GM12878 (cell line): ENCODE results near the gene DIP2B. TPM values are rescaled to one million over a fixed set of nuclear protein-coding genes. Genes with fewer than 3 reads are reported as not detected.

ENCODE experiments used
- ATAC-seq: fragments of 200-7000 bp; cut with Tn5 transposase; 3 replicates; pipeline ENCODE4 v1.9.1; 2020; ENCODE audit warnings: mild to moderate bottlenecking, moderate library complexity
- BruUV-seq: library from RNA; stranded (reverse); fragments of 400-500 nt; replicated peaks from 2 replicates; lab custom pipeline; 2021; lab: Mats Ljungman, UMichigan
- CTCF ChIA-PET: fragments of 300-600 bp; sonication (Branson Sonifier 250); formaldehyde crosslinking; extraction: SDS; loops from one replicate; lab custom pipeline; 2021; ENCODE audit warnings: inconsistent platforms; lab: Yijun Ruan, JAX
- POLR2A ChIA-PET: fragments of 350-600 bp; formaldehyde crosslinking; extraction: SDS; loops from one replicate; lab custom pipeline; 2021; ENCODE audit warnings: inconsistent platforms; lab: Charles Lee
- RAD21 ChIA-PET: fragments of 300-600 bp; sonication (Branson Sonifier 250); formaldehyde crosslinking; loops from one replicate; lab custom pipeline; 2023; ENCODE audit warnings: antibody characterized with exemption; ENCODE audit not compliant: unreplicated experiment; lab: Charles Lee
- SMC1A ChIA-PET: fragments of 300-600 bp; sonication (Branson Sonifier 250); formaldehyde crosslinking; loops from one replicate; lab custom pipeline; 2023; ENCODE audit not compliant: unreplicated experiment, uncharacterized antibody; lab: Charles Lee
- DNase-seq: peaks from one replicate; pipeline ENCODE4 v3.0.0-alpha.2; 2011; ENCODE audit warnings: low read depth, low spot score
- FAIRE-seq: peaks from 3 replicates; lab custom pipeline; 2011; peaks lifted over from hg19 to GRCh38; lab: Jason Lieb, UNC
- H2AFZ ChIP-seq: 2 replicates; pipeline ENCODE4 v1.6.0; 2011; ENCODE audit warnings: low read depth, low read length, control low read depth; ENCODE audit not compliant: control insufficient read depth
- H3K27ac ChIP-seq: 2 replicates; pipeline ENCODE4 v1.5.1; 2011; ENCODE audit warnings: control low read depth; ENCODE audit not compliant: control insufficient read depth, insufficient read depth
- H3K27me3 ChIP-seq, 2 experiments: replicated peaks in 1 of 2; 2 replicates each; pipeline versions ENCODE4 v1.6.0 to v1.6.1; 2011; ENCODE audit warnings: low read length in 1 of 2; ENCODE audit not compliant: control insufficient read depth in 2 of 2, insufficient read depth in 2 of 2
- H3K36me3 ChIP-seq, 2 experiments: 2 replicates each; pipeline ENCODE4 v1.5.1; 2011; ENCODE audit warnings: low read length in 1 of 2; ENCODE audit not compliant: control insufficient read depth in 2 of 2, insufficient read depth in 2 of 2
- H3K4me1 ChIP-seq: 2 replicates; pipeline ENCODE4 v1.6.1; 2011; ENCODE audit warnings: mild to moderate bottlenecking, low read length, moderate library complexity, mixed read lengths; ENCODE audit not compliant: control insufficient read depth, insufficient read depth
- H3K4me2 ChIP-seq: 2 replicates; pipeline ENCODE4 v1.6.0; 2011; ENCODE audit warnings: control low read depth; ENCODE audit not compliant: control insufficient read depth, insufficient read depth
- H3K4me3 ChIP-seq: fragments of 200-600 bp; sonication (generic); 2 replicates; pipeline ENCODE4 v1.5.1; 2016
- H3K79me2 ChIP-seq: 2 replicates; pipeline ENCODE4 v1.6.0; 2011; ENCODE audit warnings: low read length; ENCODE audit not compliant: control insufficient read depth, insufficient read depth
- H3K9ac ChIP-seq: 2 replicates; pipeline ENCODE4 v1.8.0; 2011; ENCODE audit warnings: low read length, control low read depth, mixed read lengths; ENCODE audit not compliant: control insufficient read depth, insufficient read depth
- H3K9me3 ChIP-seq: replicated peaks from 3 replicates; pipeline ENCODE4 v1.5.1; 2011; ENCODE audit warnings: mild to moderate bottlenecking, low read length; ENCODE audit not compliant: control insufficient read depth, insufficient read depth
- H4K20me1 ChIP-seq: 2 replicates; pipeline ENCODE4 v1.6.0; 2011; ENCODE audit not compliant: control insufficient read depth, insufficient read depth
- CEBPB ChIP-seq, 2 experiments: fragments of 150-350 bp in 1 of 2; IDR thresholded peaks; 2 replicates each; pipeline ENCODE4 v1.6.1; 2012 to 2014; ENCODE audit warnings: low read depth in 2 of 2, low read length in 2 of 2, borderline replicate concordance in 1 of 2, inconsistent platforms in 1 of 2
- CREB1 ChIP-seq: IDR thresholded peaks from 2 replicates; pipeline ENCODE4 v1.6.1; 2012; ENCODE audit warnings: low read depth, mild to moderate bottlenecking, inconsistent platforms
- KAT2A ChIP-seq: conservative IDR thresholded peaks from 2 replicates; pipeline ENCODE4 v1.6.1; 2011; ENCODE audit warnings: low read depth, low read length; ENCODE audit not compliant: control insufficient read depth
- RB1 ChIP-seq: fragments of 450-650 bp; formaldehyde crosslinking; IDR thresholded peaks from 2 replicates; pipeline ENCODE4 v1.6.1; 2017; ENCODE audit warnings: mild to moderate bottlenecking, borderline replicate concordance
- SIX5 ChIP-seq: IDR thresholded peaks from 2 replicates; pipeline ENCODE4 v1.6.1; 2011; ENCODE audit warnings: mild to moderate bottlenecking, low read depth, low read length, moderate library complexity; ENCODE audit not compliant: severe bottlenecking
- WGBS: methylation state at CpG from one replicate; pipeline ENCODE4 v1.1.6; 2016; ENCODE audit warnings: low lambda C conversion rate; ENCODE audit not compliant: insufficient replicate concordance, insufficient coverage; ENCODE audit errors: missing lambda C conversion rate; 5-methylcytosine and 5-hydroxymethylcytosine counted together
- in situ Hi-C: fragments of 300-500 bp; cut with MboI; formaldehyde crosslinking; loops from 9 replicates; pipeline ENCODE4 v1.14.3; 2018; ENCODE audit warnings: mixed read lengths
- intact Hi-C: fragments of 100-400 bp; cut with micrococcal nuclease; formaldehyde crosslinking; loops from one replicate; pipeline ENCODE4 v1.14.2; 2022; ENCODE audit not compliant: unreplicated experiment
- polyA plus RNA-seq, 11 experiments: library from polyadenylated mRNA; depleted of rRNA in 4 of 11; unstranded in 6 of 11; stranded (reverse) in 5 of 11; fragments of >200 nt; fragmentation: Nextera tagmentation in 4 of 11; fragmentation: Illumina TruSeq in 1 of 11; extraction: Ambion mirVana in 4 of 11; extraction: Trizol in 1 of 11; gene quantifications; 1 replicate in 1 of 11; 2 replicates in 10 of 11; pipeline versions ENCODE4 v1.2.1 to v1.2.3, GENCODE V29; 2011 to 2016; ENCODE audit warnings: inconsistent platforms in 2 of 11, missing spikeins in 2 of 11, low read depth in 1 of 11
- total RNA-seq, 4 experiments: library from RNA; depleted of rRNA in 3 of 4; stranded (reverse); fragments of >200 nt in 3 of 4; fragmentation: Illumina TruSeq in 1 of 4; extraction: Trizol in 1 of 4; gene quantifications; 2 replicates each; pipeline versions ENCODE4 v1.2.1 to v1.2.3, GENCODE V29; 2013 to 2021
- TF ChIP-seq, protein P1 (sequence below): fragments of 450-650 bp; formaldehyde crosslinking; IDR thresholded peaks from 2 replicates; pipeline ENCODE4 v1.4.0; 2022; ENCODE audit warnings: mild to moderate bottlenecking, moderate library complexity
- TF ChIP-seq, protein P2 (sequence below): IDR thresholded peaks from 2 replicates; pipeline ENCODE4 v1.6.1; 2011; ENCODE audit warnings: low read depth, mild to moderate bottlenecking, low read length, moderate library complexity, borderline replicate concordance; ENCODE audit errors: extremely low read depth
- TF ChIP-seq, protein P3 (sequence below): fragments of 450-650 bp; IDR thresholded peaks from 2 replicates; pipeline ENCODE4 v1.6.1; 2017; ENCODE audit warnings: mild to moderate bottlenecking, low read depth, inconsistent platforms; ENCODE audit not compliant: poor library complexity, severe bottlenecking

Gene DIP2B
- total and polyA plus RNA-seq, 10 of the 15 experiments (the other 5 are each of a cell fraction or from before 2014, with no cell fraction given), result 4.5 to 30.0 (median 18.6) TPM

DNA sequence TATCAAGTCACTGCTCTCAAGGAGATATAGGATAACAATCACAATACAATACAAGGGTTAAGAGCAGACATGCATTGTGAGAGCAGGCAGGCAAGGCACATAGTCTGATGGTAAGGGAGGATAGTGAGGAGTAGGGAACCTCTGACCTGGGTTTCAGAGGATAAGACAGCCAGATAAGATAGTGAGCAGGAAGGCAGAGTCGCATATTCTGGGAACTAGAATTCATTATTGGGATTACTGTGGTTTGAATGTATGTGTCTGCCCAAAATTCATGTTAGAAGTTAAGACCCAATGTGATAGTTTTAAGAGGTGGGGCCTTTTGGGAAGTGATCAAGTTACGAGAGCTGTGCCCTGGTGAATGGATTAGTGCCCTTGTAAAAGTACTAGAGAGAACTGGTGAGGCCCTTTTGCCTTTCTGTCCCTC is 244.7 kb downstream of the DIP2B start (continued):
- TF ChIP-seq, protein P1, sequence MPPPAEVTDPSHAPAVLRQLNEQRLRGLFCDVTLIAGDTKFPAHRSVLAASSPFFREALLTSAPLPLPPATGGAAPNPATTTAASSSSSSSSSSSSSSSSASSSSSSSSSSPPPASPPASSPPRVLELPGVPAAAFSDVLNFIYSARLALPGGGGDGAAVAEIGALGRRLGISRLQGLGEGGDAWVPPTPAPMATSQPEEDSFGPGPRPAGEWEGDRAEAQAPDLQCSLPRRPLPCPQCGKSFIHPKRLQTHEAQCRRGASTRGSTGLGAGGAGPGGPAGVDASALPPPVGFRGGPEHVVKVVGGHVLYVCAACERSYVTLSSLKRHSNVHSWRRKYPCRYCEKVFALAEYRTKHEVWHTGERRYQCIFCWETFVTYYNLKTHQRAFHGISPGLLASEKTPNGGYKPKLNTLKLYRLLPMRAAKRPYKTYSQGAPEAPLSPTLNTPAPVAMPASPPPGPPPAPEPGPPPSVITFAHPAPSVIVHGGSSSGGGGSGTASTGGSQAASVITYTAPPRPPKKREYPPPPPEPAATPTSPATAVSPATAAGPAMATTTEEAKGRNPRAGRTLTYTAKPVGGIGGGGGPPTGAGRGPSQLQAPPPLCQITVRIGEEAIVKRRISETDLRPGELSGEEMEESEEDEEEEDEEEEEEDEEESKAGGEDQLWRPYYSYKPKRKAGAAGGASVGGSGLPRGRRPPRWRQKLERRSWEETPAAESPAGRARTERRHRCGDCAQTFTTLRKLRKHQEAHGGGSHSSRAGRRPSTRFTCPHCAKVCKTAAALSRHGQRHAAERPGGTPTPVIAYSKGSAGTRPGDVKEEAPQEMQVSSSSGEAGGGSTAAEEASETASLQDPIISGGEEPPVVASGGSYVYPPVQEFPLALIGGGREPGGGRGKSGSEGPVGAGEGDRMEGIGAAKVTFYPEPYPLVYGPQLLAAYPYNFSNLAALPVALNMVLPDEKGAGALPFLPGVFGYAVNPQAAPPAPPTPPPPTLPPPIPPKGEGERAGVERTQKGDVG (CRISPR knock-in tag), result no peak
- TF ChIP-seq KAT2A, result no peak

DNA sequence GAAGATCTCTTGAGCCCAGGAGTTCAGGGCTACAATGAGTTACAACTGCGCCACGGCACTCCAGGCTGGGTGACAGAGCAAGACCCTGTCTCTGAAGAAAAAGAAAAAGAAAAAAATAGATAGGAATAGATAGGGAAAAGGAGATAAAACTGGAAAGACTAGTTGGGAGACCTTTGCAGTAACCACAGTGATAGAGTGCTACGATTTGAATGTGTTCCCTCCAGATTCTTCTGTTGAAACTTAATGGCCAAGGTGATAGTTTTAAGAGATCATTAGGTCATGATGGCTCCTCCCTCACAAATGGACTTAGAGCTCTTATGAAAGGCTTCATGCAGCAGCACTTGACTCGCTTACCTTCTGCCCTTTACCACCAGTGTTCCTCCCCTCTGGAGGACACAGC is 245.6 kb downstream of the DIP2B start:
- FAIRE-seq, result no peak
- no peak overlapping the region for H3K27ac ChIP-seq
- CTCF ChIA-PET, result interaction anchor here (1.4 kb wide), 1 partner anchor 11 kb away, joined by 3 read pairs; no protein-coding TSS in a partner anchor

More for the DNA sequence above, 245.6 kb downstream of the DIP2B start:
- ChIA-PET RAD21 (no interaction called here), POLR2A (no interaction called here), SMC1A (no interaction called here)
- TF ChIP-seq, protein P2, sequence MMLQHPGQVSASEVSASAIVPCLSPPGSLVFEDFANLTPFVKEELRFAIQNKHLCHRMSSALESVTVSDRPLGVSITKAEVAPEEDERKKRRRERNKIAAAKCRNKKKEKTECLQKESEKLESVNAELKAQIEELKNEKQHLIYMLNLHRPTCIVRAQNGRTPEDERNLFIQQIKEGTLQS, result no peak
- TF ChIP-seq RB1, result no peak
- no peak for TF ChIP-seq CREB1
- TF ChIP-seq CEBPB (IDR thresholded peaks at IDR 0.05; ENCODE audit: borderline replicate concordance in 1 of 2, low read depth in 2 of 2, low read length in 2 of 2), result no peak
- TF ChIP-seq SIX5, result no peak
- TF ChIP-seq, protein P3, sequence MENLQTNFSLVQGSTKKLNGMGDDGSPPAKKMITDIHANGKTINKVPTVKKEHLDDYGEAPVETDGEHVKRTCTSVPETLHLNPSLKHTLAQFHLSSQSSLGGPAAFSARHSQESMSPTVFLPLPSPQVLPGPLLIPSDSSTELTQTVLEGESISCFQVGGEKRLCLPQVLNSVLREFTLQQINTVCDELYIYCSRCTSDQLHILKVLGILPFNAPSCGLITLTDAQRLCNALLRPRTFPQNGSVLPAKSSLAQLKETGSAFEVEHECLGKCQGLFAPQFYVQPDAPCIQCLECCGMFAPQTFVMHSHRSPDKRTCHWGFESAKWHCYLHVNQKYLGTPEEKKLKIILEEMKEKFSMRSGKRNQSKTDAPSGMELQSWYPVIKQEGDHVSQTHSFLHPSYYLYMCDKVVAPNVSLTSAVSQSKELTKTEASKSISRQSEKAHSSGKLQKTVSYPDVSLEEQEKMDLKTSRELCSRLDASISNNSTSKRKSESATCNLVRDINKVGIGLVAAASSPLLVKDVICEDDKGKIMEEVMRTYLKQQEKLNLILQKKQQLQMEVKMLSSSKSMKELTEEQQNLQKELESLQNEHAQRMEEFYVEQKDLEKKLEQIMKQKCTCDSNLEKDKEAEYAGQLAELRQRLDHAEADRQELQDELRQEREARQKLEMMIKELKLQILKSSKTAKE, result no peak
- Histone ChIP-seq H3K4me2 (no peak overlapping the region), H3K27me3 (no peaks in the 10 kb centered on the region), H3K9me3 (no peaks in the 10 kb centered on the region), H4K20me1 (no peaks in the 10 kb centered on the region), H3K4me1 (no peaks in the 10 kb centered on the region), H3K4me3 (no peak overlapping the region), H2AFZ (no peak overlapping the region), H3K9ac (no peak overlapping the region), H3K79me2 (no peaks in the 10 kb centered on the region), H3K36me3 (peaks cover 0 to 19% of the 10 kb centered on the region in 2 experiments; a peak in 2 of 4 replicates)
- BruUV-seq, result no TSS peak
- in situ Hi-C loops, result no loop called here
- DNase-seq (no peak), ATAC-seq (no peak)
- intact Hi-C loops, result no loop called here
- WGBS, result 97% methylated on average over 4 of the region's 4 CpGs
